HepG2 (cell line): Measurements from ENCODE around the gene RESP18. TPM values are rescaled to one million over a fixed set of nuclear protein-coding genes. Genes with fewer than 3 reads are reported as not detected.

ENCODE experiments used
- ARNT2 ChIP-seq: sonication (generic); formaldehyde crosslinking; IDR thresholded peaks from 2 replicates; pipeline ENCODE4 v1.8.0; 2022; ENCODE audit warnings: mild to moderate bottlenecking, low read depth, missing genetic modification reagents, moderate library complexity
- ELK4 ChIP-seq: sonication (generic); formaldehyde crosslinking; IDR thresholded peaks from 2 replicates; pipeline ENCODE4 v1.9.0; 2021; ENCODE audit warnings: missing genetic modification reagents, borderline replicate concordance
- MTF1 ChIP-seq: sonication (generic); formaldehyde crosslinking; IDR thresholded peaks from 2 replicates; pipeline ENCODE4 v1.5.0; 2020; ENCODE audit warnings: missing genetic modification reagents
- NAIF1 ChIP-seq: sonication (generic); formaldehyde crosslinking; IDR thresholded peaks from 2 replicates; pipeline ENCODE4 v1.5.0; 2020; ENCODE audit warnings: mild to moderate bottlenecking, missing genetic modification reagents, borderline replicate concordance
- ONECUT2 ChIP-seq: sonication (generic); formaldehyde crosslinking; IDR thresholded peaks from 2 replicates; pipeline ENCODE4 v1.4.0; 2020; ENCODE audit warnings: missing genetic modification reagents
- POGK ChIP-seq: sonication (generic); formaldehyde crosslinking; conservative IDR thresholded peaks from 2 replicates; pipeline ENCODE4 v1.8.0; 2022; ENCODE audit warnings: mild to moderate bottlenecking, moderate library complexity, missing genetic modification reagents
- RFX5 ChIP-seq: IDR thresholded peaks from 2 replicates; pipeline ENCODE4 v1.6.1; 2011; ENCODE audit warnings: low read depth, low read length, improper control_type of control experiment
- TCF7 ChIP-seq: sonication (generic); IDR thresholded peaks from 2 replicates; pipeline ENCODE4 v1.6.1; 2016; ENCODE audit warnings: antibody characterized with exemption, low read depth
- ZHX2 ChIP-seq, 2 experiments: sonication (generic) in 1 of 2; formaldehyde crosslinking in 1 of 2; IDR thresholded peaks; 2 replicates each; pipeline versions ENCODE4 v1.6.1 to v1.9.0; 2014 to 2022; ENCODE audit warnings: antibody characterized with exemption in 1 of 2, borderline replicate concordance in 1 of 2, inconsistent platforms in 1 of 2, low read depth in 1 of 2, missing genetic modification reagents in 1 of 2
- ZNF101 ChIP-seq: sonication (generic); formaldehyde crosslinking; IDR thresholded peaks from 2 replicates; pipeline ENCODE4 v1.4.0; 2020; ENCODE audit warnings: mild to moderate bottlenecking, low read depth, missing genetic modification reagents, borderline replicate concordance
- ZNF451 ChIP-seq: sonication (generic); formaldehyde crosslinking; IDR thresholded peaks from 2 replicates; pipeline ENCODE4 v1.5.0; 2020; ENCODE audit warnings: mild to moderate bottlenecking, missing genetic modification reagents
- ZNF619 ChIP-seq: sonication (generic); formaldehyde crosslinking; IDR thresholded peaks from 2 replicates; pipeline ENCODE4 v1.4.0; 2020; ENCODE audit warnings: mild to moderate bottlenecking, missing genetic modification reagents
- ZNF770 ChIP-seq: sonication (generic); formaldehyde crosslinking; IDR thresholded peaks from 2 replicates; pipeline ENCODE4 v1.5.0; 2020; ENCODE audit warnings: mild to moderate bottlenecking, missing genetic modification reagents
- polyA plus RNA-seq, 8 experiments: library from polyadenylated mRNA; depleted of rRNA in 3 of 8; stranded (reverse) in 7 of 8; unstranded in 1 of 8; fragments of >200 nt; fragmentation: Illumina TruSeq in 4 of 8; extraction: Trizol in 4 of 8; gene quantifications; 2 replicates each; pipeline versions ENCODE4 v1.2.1 to v1.2.3, GENCODE V29; 2011 to 2016; ENCODE audit warnings: low read depth in 4 of 8, missing spikeins in 1 of 8, mixed read lengths in 1 of 8; ENCODE audit not compliant: insufficient read depth in 1 of 8
- total RNA-seq, 5 experiments: library from RNA; depleted of rRNA; stranded (reverse); fragments of >200 nt; fragmentation: Illumina TruSeq; extraction: Trizol; gene quantifications; 2 replicates each; pipeline ENCODE4 v1.2.3, GENCODE V29; 2016; ENCODE audit warnings: low read depth in 1 of 5

Gene RESP18
- total and polyA plus RNA-seq, 2 of the 13 experiments (the other 11 are each of a cell fraction or from before 2014, with no cell fraction given): not detected

GRCh38 chr2:219331560-219332213 lies 857 bp downstream of the RESP18 start (continued):
- no peak for TF ChIP-seq ZHX2 (IDR thresholded peaks at IDR 0.05; ENCODE audit: low read depth)
- TF ChIP-seq ZHX2 (CRISPR knock-in tag; IDR thresholded peaks at IDR 0.05; ENCODE audit: borderline replicate concordance): peak; percentile 78; the same call in 1 of the 2 replicates
- TF ChIP-seq ZNF770 (CRISPR knock-in tag): no peak
- TF ChIP-seq ONECUT2 (CRISPR knock-in tag): 0 out of 2 replicates have a peak, but pooled peaks have one; percentile 32
- TF ChIP-seq RFX5: no peak
- no peak for TF ChIP-seq ZNF619
- peak; percentile 79 for TF ChIP-seq POGK (CRISPR knock-in tag)
- no peak; the same call in 1 of the 2 replicates for TF ChIP-seq MTF1 (CRISPR knock-in tag)
- peak; percentile 91 for TF ChIP-seq ARNT2
- TF ChIP-seq TCF7: no peak
- TF ChIP-seq NAIF1 (CRISPR knock-in tag): no peak
- TF ChIP-seq ELK4: peak; percentile 21; the same call in 1 of the 2 replicates
- TF ChIP-seq ZNF101 (CRISPR knock-in tag): 0 out of 2 replicates have a peak, but pooled peaks have one; percentile 62
- TF ChIP-seq ZNF451 (CRISPR knock-in tag): peak; percentile 90
